Measurements from ENCODE around the gene MPZL2.
"Not testable (repeated sequence)": the region's sequence is repeated elsewhere in the genome, so short reads cannot be mapped to it uniquely, and the experiment has no call there.

The MPZL2 gene

GRCh38 chr11:118263695-118264568, at the start of gene MPZL2:
MPZL2 (minus strand) TSS chr11:118264297; CDS start chr11:118264153, 144 bp downstream.
- no peak for DNase-seq (ENCODE audit: low read depth in 3 of 3, low spot score in 1 of 3)

DNA sequence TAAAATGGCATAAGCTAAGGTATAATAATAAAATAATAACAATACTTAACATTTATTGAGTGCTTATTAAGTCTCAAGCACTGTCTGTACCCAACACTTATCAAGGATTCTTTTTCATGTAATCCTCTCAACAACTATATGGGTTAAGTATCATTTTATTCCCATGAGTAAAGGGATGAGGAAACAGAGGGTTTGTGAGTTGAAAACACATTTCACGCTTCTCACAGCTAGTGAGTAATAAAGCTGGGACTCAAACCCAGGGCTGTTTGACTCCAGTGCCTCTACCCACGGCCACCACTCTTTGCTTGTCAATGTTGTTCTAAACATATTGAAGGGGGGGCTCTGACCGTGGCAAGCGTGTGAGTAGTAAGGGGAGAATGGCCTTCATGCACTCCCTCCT, 49.1 kb upstream of the MPZL2 start:
- DNase-seq (ENCODE audit: low read depth in 3 of 3, low spot score in 1 of 3): no peak

DNA sequence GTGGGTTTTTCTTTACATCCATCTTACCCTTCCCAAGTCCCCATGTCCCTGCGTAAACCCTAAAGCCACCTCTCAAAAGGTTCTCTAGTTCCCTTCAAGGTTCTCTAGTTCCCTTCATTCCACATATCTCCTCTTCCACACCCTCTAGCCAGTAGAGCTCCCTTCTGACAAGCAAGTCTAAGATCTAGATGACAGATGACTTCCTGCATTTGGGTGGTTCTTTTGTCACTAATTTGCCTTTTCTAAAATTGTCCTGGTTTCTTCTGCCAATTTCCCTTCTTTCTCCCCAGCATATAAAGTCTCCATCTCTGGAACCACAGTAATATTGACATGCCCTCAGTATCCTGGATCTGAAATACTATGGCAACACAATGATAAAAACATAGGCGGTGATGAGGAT, 48.2 kb upstream of the MPZL2 start:
- no peak for DNase-seq (ENCODE audit: low read depth in 3 of 3, low spot score in 1 of 3)

DNA sequence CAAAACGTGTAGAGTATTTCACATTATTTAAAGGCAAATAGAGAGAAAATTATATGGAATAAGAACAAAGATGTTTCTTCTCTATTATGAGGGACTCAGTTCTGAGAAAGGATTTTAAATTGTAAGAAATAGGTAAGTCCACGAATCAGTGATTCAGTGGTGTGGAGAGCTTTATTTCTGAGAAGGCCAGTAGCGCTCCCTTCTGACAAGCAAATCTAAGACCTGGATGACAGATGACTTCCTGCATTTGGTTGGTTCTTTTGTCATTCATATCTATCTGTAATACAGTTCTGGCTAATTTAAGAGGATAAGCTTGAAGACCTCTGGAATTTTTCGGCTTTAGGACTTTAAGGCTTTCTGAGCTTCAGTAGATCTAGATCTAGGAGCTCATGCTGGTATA, 47.4 kb upstream of the MPZL2 start:
- DNase-seq (ENCODE audit: low read depth in 3 of 3, low spot score in 1 of 3): no peak

- no peak for DNase-seq (ENCODE audit: low read depth in 3 of 3, low spot score in 1 of 3)
Measured at GRCh38 chr11:118310781-118311485, 46.8 kb upstream of the MPZL2 start.

DNA sequence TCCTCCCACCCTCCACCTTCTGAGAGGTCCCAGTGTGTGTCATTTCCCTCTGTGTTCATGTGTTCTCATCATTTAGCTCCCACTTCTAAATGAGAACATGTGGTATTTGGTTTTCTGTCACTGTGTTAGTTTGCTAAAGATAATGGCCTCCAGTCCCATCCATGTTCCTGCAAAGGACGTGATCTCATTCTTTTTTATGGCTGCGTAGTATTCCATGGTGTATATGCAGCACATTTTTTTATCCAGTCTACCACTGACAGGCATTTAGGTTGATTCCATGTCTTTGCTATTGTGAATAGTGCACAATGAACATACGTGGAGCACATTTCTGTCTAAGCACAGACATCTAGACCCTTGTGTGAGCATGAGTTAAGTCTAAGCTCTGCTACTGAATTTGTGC, 46.2 kb upstream of the MPZL2 start:
- DNase-seq (ENCODE audit: low read depth in 3 of 3, low spot score in 1 of 3): no peak

DNA sequence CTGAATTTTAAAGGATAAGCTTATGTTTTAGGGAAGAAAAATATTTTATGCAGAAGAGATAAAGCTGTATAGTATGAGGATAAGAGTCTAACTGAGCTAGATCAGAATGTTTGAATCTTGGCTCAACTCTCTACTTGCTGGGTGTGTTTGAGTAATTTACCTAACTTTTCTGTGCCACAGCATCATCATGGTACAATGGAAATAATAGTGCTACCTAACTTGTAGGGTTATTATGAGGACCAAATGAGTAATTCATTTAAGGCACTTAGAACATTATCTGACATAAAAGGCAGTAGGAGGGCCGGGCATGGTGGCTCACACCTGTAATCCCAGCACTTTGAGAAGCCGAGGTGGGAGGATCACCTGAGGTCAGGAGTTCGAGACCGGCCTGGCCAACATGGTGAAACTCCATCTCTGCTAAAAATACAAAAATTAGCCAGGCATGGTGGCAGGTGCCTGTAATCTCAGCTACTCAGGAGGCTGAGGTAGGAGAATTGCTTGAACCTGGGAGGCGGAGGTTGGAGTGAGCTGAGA, 45.0 kb upstream of the MPZL2 start:
- not testable (repeated sequence) for DNase-seq (ENCODE audit: low read depth in 3 of 3, low spot score in 1 of 3)

DNA sequence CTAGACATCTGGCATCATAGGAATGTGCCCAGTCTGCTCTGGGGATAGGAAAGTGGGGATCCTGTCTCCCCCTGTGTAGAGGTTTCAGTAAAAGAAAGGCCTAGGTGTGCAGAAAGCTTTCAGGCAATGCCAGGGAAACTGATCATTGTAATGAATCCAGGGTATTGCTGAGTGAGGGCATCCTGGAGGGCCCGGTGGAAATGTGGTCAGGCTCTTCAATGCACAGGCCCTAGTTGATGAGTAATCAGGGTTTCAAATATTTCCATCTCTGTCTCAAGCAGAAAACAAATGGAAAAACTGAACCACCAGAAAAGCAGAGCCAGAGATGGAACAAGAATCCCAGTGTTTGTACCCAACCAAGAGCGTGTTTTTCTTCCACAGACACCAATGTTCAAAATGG, 42.5 kb upstream of the MPZL2 start:
- peak in 1 of 3 donors; percentile 37 for DNase-seq (ENCODE audit: low read depth in 3 of 3, low spot score in 1 of 3)

DNA sequence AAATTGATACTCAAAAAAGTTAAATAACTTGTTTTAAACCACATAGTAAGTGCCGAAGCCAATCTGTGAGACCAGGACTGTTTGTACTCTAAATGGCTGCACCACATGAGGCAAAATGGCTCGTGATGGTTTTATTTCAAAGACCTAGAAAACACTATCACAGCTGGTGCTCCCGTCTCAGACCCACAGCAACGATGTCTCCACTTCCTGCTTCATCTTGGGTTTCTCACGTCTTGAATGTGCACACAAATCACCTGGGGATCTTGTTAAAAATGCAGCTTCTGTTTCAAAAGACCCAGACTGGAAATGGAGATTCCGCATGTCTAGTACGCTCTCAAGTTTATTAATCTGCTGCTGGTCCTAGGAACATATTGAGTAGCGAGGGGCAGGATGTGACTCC, 41.6 kb upstream of the MPZL2 start:
- DNase-seq (ENCODE audit: low read depth in 3 of 3, low spot score in 1 of 3): peak in 1 of 3 donors; percentile 29

- DNase-seq (ENCODE audit: low read depth in 3 of 3, low spot score in 1 of 3): peak in 2 of 3 donors; percentile 28 to 43
Measured at GRCh38 chr11:118304568-118305248, 40.6 kb upstream of the MPZL2 start, which contains the start of gene CD3E. CD3E (plus strand) TSS chr11:118304730; CDS start chr11:118304953, 223 bp downstream.

GRCh38 chr11:118304227-118304567, 40.1 kb upstream of the MPZL2 start:
- no peak for DNase-seq (ENCODE audit: low read depth in 3 of 3, low spot score in 1 of 3)

- no peak for DNase-seq (ENCODE audit: low read depth in 3 of 3, low spot score in 1 of 3)
Measured at GRCh38 chr11:118301600-118302195, 37.6 kb upstream of the MPZL2 start.

DNA sequence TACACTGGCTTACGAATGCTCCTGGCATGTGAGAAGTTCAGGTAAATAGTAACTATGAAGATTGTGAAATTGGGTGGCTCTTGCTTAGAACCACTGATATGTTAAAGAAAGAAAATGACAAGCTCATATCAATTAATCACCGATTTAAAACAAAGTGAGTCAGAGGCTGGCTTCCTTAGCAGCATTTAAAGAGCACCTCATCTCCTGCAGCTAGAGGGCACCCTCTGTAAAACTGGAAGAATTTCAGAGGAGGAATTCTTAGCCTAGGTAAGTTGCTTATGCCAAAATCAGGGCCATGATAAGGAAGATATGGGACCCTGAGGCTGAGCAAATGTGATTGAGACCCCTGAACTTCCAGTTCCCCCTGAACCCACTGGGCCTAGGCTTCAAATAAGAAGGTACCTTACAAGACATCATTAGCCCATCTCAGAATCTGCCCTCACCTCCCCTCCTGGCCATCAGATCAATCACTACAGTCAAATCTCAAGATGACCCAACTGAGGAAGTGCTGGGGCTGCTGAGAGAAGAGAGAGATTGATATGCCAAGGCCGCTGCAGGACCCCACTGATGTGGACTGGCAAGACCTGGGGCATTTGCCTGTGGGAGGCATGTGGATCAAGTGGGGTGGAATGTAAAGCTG, 31.8 kb upstream of the MPZL2 start:
- no peak for DNase-seq (ENCODE audit: low read depth in 3 of 3, low spot score in 1 of 3)

GRCh38 chr11:118295199-118295598, 31.1 kb upstream of the MPZL2 start:
- no peak for DNase-seq (ENCODE audit: low read depth in 3 of 3, low spot score in 1 of 3)

- no peak for DNase-seq (ENCODE audit: low read depth in 3 of 3, low spot score in 1 of 3)
Measured at GRCh38 chr11:118294053-118294452, 30.0 kb upstream of the MPZL2 start.

DNA sequence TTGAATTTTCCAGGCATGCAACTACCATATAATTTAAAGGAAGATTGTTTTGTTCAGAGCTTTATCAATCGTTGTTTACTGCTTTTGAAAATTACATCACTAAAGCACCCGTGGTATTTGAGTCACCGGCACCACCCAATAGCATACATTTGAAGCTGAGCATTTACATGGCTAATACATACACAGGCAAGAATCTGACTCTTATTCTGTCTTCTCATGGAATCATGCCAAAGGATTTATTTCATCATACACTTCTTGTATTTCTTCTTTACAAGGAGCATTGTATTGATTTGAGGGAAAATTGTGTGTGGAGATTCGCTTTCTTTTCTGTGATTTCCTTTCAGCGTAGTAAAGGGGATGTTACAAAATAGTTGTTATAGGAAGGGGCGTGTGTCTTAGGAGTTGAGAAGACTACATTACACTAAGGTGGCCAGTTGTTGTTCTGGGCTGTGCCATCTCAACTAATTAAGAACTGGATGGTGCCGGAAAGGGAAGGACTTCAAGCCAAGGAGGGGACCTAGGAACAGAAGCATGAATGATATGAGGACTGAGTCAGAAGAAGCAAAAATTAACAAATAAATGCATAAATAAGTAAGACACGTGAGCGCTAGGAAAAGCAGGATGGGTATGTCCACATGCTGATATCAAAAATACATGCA, 27.5 kb upstream of the MPZL2 start:
- DNase-seq (ENCODE audit: low read depth in 3 of 3, low spot score in 1 of 3): no peak

DNA sequence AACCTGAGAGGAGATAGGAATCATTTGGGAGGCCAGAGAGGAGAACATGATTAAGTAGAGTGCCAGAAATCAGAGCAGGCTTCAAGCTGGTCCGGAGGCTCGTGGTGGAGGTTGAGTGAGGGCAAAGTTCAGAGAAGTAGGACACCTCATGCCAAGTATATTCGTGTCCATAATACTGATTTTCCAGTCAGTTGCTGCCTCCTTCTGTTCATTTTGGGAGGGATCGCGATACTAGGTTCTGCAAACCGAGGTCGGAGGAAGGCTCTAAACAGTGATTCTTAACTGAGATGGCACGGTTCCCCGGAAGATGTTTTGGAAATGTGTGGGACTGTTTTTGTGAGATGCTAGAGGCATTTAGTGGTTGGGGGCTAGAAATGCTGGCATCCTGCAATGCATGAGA, 26.8 kb upstream of the MPZL2 start:
- no peak for DNase-seq (ENCODE audit: low read depth in 3 of 3, low spot score in 1 of 3)

DNA sequence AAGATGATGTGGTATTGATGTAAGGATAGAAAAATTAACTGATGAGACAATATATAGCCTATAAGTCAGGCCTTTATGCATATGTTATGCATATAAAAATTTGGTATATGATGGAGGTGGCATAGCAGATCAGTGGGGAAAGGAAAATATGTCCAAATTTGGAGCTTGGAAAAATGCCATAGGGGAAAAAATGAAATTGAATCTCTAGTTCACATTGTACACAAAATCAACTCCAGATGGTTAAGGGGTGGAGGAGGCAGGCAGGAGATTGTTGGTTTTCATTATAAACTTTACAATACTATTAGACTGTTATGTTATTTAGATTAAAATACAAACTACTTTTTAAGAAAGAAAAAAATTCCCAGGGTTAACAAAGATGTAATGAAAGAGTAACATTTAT, 25.3 kb upstream of the MPZL2 start:
- no peak for DNase-seq (ENCODE audit: low read depth in 3 of 3, low spot score in 1 of 3)

DNA sequence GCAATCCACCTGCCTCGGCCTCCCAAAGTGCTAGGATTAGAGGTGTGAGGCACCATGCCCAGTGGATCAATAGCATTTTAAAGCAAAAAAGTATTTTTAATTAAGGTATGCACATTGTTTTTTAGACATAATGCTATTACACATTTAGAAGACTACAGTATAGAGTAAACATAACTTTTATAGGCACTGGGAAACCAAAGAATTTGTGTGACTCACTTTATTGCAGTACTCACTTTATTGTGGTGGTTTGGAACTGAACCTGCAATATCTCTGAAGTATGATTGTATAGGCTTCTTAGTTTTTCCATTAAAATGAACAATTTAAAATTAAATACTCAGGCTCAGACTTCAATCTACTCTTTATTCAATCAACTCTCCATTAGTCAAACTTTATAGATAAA, 22.9 kb upstream of the MPZL2 start:
- DNase-seq (ENCODE audit: low read depth in 3 of 3, low spot score in 1 of 3): no peak

DNA sequence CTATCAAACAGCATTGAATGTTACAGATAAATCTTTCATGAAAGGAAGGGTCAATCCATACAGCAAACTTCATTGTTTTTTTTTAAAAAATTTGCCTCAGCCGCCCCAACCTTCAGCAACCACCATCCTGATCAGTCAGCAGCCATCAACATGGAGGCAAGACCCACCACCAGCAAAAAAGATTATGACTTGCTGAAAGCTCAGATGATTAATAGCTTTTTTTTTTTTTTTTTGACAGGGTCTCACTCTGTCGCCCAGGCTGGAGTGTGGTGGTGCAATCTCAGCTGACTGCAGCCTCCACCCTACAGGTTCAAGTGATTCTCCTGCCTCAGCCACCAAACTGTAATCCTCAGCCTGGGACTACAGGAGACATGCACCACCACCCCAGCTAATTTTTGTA, 22.4 kb upstream of the MPZL2 start:
- no peak for DNase-seq (ENCODE audit: low read depth in 3 of 3, low spot score in 1 of 3)

All from stimulated activated CD4-positive, alpha-beta T cell treated with anti-CD3 and anti-CD28 coated beads, TNF-alpha, amount 100 ng/mL, for 1 hour (primary cell).